GM12872 (cell line): Measurements from ENCODE around the gene SKA3.

Experiments used
- TF ChIP-seq, protein P1 (sequence below): IDR thresholded peaks from 3 replicates; pipeline ENCODE4 v1.5.1; 2011; ENCODE audit warnings: low read depth, mild to moderate bottlenecking, low read length, moderate library complexity; ENCODE audit not compliant: insufficient read depth

The SKA3 gene

GRCh38 chr13:21208652-21209154 is 32.4 kb upstream of the SKA3 start:
- TF ChIP-seq, protein P1, sequence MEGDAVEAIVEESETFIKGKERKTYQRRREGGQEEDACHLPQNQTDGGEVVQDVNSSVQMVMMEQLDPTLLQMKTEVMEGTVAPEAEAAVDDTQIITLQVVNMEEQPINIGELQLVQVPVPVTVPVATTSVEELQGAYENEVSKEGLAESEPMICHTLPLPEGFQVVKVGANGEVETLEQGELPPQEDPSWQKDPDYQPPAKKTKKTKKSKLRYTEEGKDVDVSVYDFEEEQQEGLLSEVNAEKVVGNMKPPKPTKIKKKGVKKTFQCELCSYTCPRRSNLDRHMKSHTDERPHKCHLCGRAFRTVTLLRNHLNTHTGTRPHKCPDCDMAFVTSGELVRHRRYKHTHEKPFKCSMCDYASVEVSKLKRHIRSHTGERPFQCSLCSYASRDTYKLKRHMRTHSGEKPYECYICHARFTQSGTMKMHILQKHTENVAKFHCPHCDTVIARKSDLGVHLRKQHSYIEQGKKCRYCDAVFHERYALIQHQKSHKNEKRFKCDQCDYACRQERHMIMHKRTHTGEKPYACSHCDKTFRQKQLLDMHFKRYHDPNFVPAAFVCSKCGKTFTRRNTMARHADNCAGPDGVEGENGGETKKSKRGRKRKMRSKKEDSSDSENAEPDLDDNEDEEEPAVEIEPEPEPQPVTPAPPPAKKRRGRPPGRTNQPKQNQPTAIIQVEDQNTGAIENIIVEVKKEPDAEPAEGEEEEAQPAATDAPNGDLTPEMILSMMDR: no peak

GRCh38 chr13:21202767-21203531 is 26.6 kb upstream of the SKA3 start:
- TF ChIP-seq, protein P1: no peak

GRCh38 chr13:21181671-21182070 is 5.3 kb upstream of the SKA3 start:
- TF ChIP-seq, protein P1: no peak

DNA sequence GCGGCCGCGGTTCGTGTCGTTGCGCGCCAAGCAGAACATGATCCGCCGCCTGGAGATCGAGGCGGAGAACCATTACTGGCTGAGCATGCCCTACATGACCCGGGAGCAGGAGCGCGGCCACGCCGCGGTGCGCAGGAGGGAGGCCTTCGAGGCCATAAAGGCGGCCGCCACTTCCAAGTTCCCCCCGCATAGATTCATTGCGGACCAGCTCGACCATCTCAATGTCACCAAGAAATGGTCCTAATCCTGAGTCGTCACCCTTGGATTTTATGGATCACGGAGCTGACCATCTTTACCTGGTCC is 581 bp upstream of the SKA3 start:
- TF ChIP-seq, protein P1: no peak

- TF ChIP-seq, protein P1: no peak
Measured at GRCh38 chr13:21175656-21176214, 617 bp downstream of the SKA3 start.

- TF ChIP-seq, protein P1: no peak
Measured at GRCh38 chr13:21171420-21171819, 4.9 kb downstream of the SKA3 start.

DNA sequence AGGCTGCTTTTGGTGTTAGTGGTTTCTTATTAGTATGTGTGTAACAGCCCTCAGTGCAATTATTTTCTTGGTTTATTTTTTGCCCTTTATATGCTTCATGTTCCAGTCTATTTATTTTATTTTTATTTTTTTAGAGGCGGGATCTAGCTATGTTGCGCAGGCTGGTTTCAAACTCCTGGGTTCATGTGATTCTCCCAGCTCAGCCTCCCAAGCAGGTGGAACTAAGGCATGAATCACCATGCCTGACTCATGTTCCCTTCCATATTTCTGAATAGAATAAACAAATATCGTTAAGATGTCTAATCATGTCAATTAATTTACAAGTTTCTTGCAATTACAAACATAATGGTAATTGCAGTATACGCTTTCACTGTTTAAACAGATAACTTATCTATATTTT is 11.7 kb downstream of the SKA3 start:
- TF ChIP-seq, protein P1: no peak
